Hepatocyte (in vitro differentiated cells): ENCODE data around the gene GLA. TPM values are rescaled to one million over a fixed set of nuclear protein-coding genes. Genes with fewer than 3 reads are reported as not detected.

Source experiments
- DNase-seq: peaks from one replicate; pipeline ENCODE4 v3.0.0-alpha.2; 2016; ENCODE audit warnings: low spot score
- H2AFZ ChIP-seq: fragments of 200-600 bp; sonication (generic); 2 replicates; pipeline ENCODE4 v1.6.0; 2016; ENCODE audit warnings: antibody characterized with exemption, mild to moderate bottlenecking
- H3K27ac ChIP-seq: fragments of 200-600 bp; sonication (generic); 2 replicates; pipeline ENCODE4 v1.5.1; 2016; ENCODE audit warnings: mild to moderate bottlenecking
- H3K27me3 ChIP-seq: fragments of 200-600 bp; sonication (generic); 2 replicates; pipeline ENCODE4 v1.6.1; 2016
- H3K36me3 ChIP-seq: fragments of 200-600 bp; sonication (generic); replicated peaks from 2 replicates; pipeline ENCODE4 v1.5.1; 2016; ENCODE audit warnings: low read depth; ENCODE audit not compliant: insufficient read depth
- H3K4me1 ChIP-seq: fragments of 200-600 bp; sonication (generic); 2 replicates; pipeline ENCODE4 v1.5.1; 2016; ENCODE audit warnings: mild to moderate bottlenecking, moderate library complexity; ENCODE audit not compliant: insufficient read depth
- H3K4me2 ChIP-seq: fragments of 200-600 bp; sonication (generic); 2 replicates; pipeline ENCODE4 v1.6.0; 2016
- H3K4me3 ChIP-seq: fragments of 200-600 bp; sonication (generic); 2 replicates; pipeline ENCODE4 v1.5.1; 2016; ENCODE audit warnings: mild to moderate bottlenecking
- H3K79me2 ChIP-seq: fragments of 200-600 bp; sonication (generic); 2 replicates; pipeline ENCODE4 v1.6.0; 2017; ENCODE audit warnings: mild to moderate bottlenecking
- H3K9me2 ChIP-seq: fragments of 200-600 bp; sonication (generic); replicated peaks from 2 replicates; pipeline ENCODE4 v1.6.0; 2017; ENCODE audit warnings: mild to moderate bottlenecking; ENCODE audit not compliant: insufficient read depth
- H3K9me3 ChIP-seq: fragments of 200-600 bp; sonication (generic); 2 replicates; pipeline ENCODE4 v1.5.1; 2016; ENCODE audit warnings: low read depth, mild to moderate bottlenecking
- H4K20me1 ChIP-seq: fragments of 200-600 bp; sonication (generic); 2 replicates; pipeline ENCODE4 v1.6.0; 2016; ENCODE audit warnings: mild to moderate bottlenecking; ENCODE audit not compliant: insufficient read depth, poor library complexity, severe bottlenecking
- EZH2 ChIP-seq: fragments of 200-600 bp; sonication (generic); IDR thresholded peaks from 2 replicates; pipeline ENCODE4 v1.6.1; 2016; ENCODE audit warnings: antibody characterized with exemption, mild to moderate bottlenecking, borderline replicate concordance
- EZH2phosphoT487 ChIP-seq: fragments of 200-600 bp; sonication (generic); IDR thresholded peaks from one replicate; pipeline ENCODE4 v1.6.1; 2018; ENCODE audit warnings: antibody characterized with exemption, mild to moderate bottlenecking, low read depth, moderate library complexity; ENCODE audit not compliant: unreplicated experiment, severe bottlenecking
- WGBS: methylation state at CpG from one replicate; pipeline ENCODE4 v1.1.6; 2016; ENCODE audit warnings: low lambda C conversion rate; ENCODE audit errors: missing lambda C conversion rate; 5-methylcytosine and 5-hydroxymethylcytosine counted together
- polyA plus RNA-seq: library from polyadenylated mRNA; unstranded; fragments of >200 nt; fragmentation: Nextera tagmentation; extraction: Ambion mirVana; gene quantifications from 2 replicates; pipeline ENCODE4 v1.2.1, GENCODE V29; 2016
- total RNA-seq: library from RNA; depleted of rRNA; stranded (reverse); fragments of >200 nt; gene quantifications from 2 replicates; pipeline ENCODE4 v1.2.3, GENCODE V29; 2014
- TF ChIP-seq, protein P1 (sequence below): fragments of 200-600 bp; sonication (generic); IDR thresholded peaks from 2 replicates; pipeline ENCODE4 v1.5.1; 2016; ENCODE audit warnings: antibody characterized with exemption, mild to moderate bottlenecking; ENCODE audit not compliant: poor library complexity

The GLA gene
- total and polyA plus RNA-seq, 2 experiments from 2014 or later: 86.4 to 134 TPM

DNA sequence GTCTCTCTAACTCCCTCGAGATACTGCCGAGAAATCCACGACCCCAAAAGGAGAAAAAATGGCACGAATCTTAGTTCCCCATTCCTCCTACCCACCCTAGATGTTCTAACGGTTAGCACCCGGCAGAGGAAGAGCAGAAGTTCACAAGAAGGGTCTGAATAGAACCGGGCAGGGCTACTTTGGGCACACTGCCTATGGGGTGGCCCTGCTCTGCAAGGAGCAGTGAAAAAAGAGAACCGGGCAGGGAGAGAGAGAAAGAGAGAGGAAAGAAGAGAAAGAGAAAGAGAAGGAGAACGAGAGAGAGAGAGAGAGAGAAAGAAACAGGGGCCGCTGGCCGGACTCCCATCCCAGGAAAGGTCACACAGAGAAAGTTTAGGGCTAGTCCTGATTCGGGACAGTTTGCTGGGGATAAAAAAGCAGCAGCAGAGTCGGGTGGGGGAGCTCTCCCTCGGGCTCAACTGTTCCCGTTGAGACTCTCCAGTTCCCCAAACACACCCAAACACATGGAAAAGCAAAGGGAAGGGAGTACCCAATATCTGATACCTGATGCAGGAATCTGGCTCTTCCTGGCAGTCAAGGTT is 468 bp downstream of the GLA start:
- Histone ChIP-seq H3K4me3 (peak overlapping the region; percentile 22), H3K9me3 (no peaks in the 10 kb centered on the region), H3K27me3 (no peaks in the 10 kb centered on the region), H3K4me1 (no peaks in the 10 kb centered on the region), H3K4me2 (peak overlapping the region; percentile 74), H3K27ac (peak overlapping the region; percentile 81), H3K79me2 (peaks cover 56% of the 10 kb centered on the region), H2AFZ (peak overlapping the region; percentile 53), H4K20me1 (peaks cover 12% of the 10 kb centered on the region), H3K9me2 (no peaks in the 10 kb centered on the region), H3K36me3 (no peaks in the 10 kb centered on the region)
- DNase-seq: no peak
- WGBS: 42% methylated on average over 15 of the region's 15 CpGs
- TF ChIP-seq, protein P1, sequence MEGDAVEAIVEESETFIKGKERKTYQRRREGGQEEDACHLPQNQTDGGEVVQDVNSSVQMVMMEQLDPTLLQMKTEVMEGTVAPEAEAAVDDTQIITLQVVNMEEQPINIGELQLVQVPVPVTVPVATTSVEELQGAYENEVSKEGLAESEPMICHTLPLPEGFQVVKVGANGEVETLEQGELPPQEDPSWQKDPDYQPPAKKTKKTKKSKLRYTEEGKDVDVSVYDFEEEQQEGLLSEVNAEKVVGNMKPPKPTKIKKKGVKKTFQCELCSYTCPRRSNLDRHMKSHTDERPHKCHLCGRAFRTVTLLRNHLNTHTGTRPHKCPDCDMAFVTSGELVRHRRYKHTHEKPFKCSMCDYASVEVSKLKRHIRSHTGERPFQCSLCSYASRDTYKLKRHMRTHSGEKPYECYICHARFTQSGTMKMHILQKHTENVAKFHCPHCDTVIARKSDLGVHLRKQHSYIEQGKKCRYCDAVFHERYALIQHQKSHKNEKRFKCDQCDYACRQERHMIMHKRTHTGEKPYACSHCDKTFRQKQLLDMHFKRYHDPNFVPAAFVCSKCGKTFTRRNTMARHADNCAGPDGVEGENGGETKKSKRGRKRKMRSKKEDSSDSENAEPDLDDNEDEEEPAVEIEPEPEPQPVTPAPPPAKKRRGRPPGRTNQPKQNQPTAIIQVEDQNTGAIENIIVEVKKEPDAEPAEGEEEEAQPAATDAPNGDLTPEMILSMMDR: no peak
- TF ChIP-seq EZH2 (no peak), EZH2phosphoT487 (no peak)

DNA sequence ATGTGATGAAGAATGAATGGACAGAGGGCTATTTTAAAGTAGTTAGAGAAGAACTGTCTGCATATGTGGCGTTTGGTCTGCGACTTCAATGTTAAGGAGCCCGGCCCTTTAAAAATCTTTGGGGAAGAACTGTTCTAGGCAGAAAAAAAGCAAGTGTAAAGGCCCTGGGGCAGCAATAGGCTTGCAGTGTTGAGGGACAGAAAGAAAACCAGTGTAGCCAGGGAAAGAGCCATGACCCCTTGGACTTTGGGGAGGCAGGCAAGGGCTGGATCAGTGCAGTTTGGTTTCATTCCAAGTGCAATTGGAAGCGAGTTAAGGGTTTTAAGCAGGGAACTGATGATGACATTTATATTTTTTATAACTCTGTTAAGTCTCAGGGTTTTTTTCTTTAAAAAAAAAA is 7.9 kb downstream of the GLA start:
- Histone ChIP-seq H3K79me2 (peaks cover 4% of the 10 kb centered on the region), H3K27me3 (no peaks in the 10 kb centered on the region), H3K36me3 (no peaks in the 10 kb centered on the region), H3K9me2 (no peaks in the 10 kb centered on the region), H3K9me3 (no peaks in the 10 kb centered on the region), H3K4me1 (no peaks in the 10 kb centered on the region), H2AFZ (no peak overlapping the region), H4K20me1 (no peaks in the 10 kb centered on the region), H3K4me2 (no peak overlapping the region), H3K27ac (no peak overlapping the region), H3K4me3 (no peak overlapping the region)
- TF ChIP-seq EZH2phosphoT487 (no peak), EZH2 (no peak)
- 91% methylated on average over 4 of the region's 4 CpGs for WGBS
- DNase-seq: no peak

DNA sequence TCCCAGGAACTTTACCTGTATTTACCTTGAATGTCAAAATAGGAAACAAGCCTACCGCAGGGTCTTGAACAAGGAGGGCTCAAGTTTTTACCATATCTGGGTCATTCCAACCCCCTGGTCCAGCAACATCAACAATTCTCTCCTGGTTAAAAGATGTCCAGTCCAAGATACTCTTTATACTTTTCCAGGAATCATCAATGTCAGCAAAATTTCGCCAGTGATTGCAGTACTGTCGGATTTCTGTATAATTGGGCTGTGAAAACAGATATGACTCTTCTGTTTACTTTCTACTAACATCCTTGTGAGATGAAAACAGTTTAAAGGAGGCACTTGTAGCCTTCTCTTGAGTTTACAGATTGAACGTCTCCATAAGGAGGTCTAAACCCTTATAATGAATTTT is 9.0 kb downstream of the GLA start:
- no peak overlapping the region for H3K27ac ChIP-seq

DNA sequence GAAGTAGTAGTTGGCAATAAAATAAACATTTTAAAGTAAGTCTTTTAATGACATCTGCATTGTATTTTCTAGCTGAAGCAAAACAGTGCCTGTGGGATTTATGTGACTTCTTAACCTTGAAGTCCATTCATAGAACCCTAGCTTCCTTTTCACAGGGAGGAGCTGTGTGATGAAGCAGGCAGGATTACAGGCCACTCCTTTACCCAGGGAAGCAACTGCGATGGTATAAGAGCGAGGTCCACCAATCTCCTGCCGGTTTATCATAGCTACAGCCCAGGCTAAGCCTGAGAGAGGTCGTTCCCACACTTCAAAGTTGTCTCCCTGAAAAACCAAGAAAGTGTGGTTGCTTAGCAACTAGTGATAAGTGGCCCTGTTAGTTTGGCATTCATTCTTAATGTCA is 9.9 kb downstream of the GLA start:
- WGBS: 42% methylated on average over 4 of the region's 4 CpGs
- Histone ChIP-seq H4K20me1 (no peaks in the 10 kb centered on the region), H3K79me2 (no peaks in the 10 kb centered on the region), H3K9me3 (no peaks in the 10 kb centered on the region), H3K4me1 (no peaks in the 10 kb centered on the region), H3K27me3 (no peaks in the 10 kb centered on the region), H3K27ac (no peak overlapping the region), H3K9me2 (no peaks in the 10 kb centered on the region), H2AFZ (no peak overlapping the region), H3K4me3 (no peak overlapping the region), H3K36me3 (no peaks in the 10 kb centered on the region), H3K4me2 (no peak overlapping the region)
- DNase-seq: peak; percentile 24
- TF ChIP-seq, protein P1: no peak
- TF ChIP-seq EZH2: no peak
- no peak for TF ChIP-seq EZH2phosphoT487

More for the DNA sequence above, 9.0 kb downstream of the GLA start:
- H2AFZ ChIP-seq: no peak overlapping the region
- H4K20me1 ChIP-seq: no peaks in the 10 kb centered on the region
- no peak overlapping the region for H3K4me3 ChIP-seq
- H3K27me3 ChIP-seq: no peaks in the 10 kb centered on the region
- no peaks in the 10 kb centered on the region for H3K9me2 ChIP-seq
- DNase-seq: no peak
- TF ChIP-seq, protein P1: no peak
- TF ChIP-seq EZH2: no peak
- no peaks in the 10 kb centered on the region for H3K9me3 ChIP-seq
- WGBS: 66% methylated on average over 4 of the region's 4 CpGs
- H3K4me2 ChIP-seq: no peak overlapping the region
- H3K36me3 ChIP-seq: no peaks in the 10 kb centered on the region
- no peaks in the 10 kb centered on the region for H3K4me1 ChIP-seq
- no peaks in the 10 kb centered on the region for H3K79me2 ChIP-seq
